Fibroblast of skin of left quadriceps (primary cell): Measurements from ENCODE around the gene AOPEP.

Experiments used
- DNase-seq, 2 experiments: peaks; one replicate each; pipeline ENCODE4 v3.0.0-alpha.2; 2013; ENCODE audit warnings: low read depth in 2 of 2

AOPEP gene

DNA sequence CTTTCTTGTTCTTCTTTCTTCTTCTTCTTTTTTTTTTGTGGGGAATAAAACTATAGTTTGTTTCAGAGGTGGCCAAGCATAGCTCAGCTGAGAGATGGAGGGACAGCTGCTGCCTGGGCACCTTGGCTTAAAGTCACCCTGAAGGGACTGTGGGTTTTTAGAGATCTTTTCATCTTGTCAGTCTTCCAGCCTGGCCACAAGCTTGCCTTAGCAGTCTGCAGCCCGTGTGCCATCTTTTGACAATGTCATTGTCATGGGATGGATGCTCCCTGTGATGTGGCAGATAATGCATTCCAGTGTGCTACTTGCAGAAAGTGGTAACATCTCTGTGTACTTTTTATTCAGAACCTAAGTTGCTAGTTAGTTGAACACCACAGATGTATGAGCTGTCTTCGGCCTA, 310.2 kb downstream of the AOPEP start:
- DNase-seq = no peak

DNA sequence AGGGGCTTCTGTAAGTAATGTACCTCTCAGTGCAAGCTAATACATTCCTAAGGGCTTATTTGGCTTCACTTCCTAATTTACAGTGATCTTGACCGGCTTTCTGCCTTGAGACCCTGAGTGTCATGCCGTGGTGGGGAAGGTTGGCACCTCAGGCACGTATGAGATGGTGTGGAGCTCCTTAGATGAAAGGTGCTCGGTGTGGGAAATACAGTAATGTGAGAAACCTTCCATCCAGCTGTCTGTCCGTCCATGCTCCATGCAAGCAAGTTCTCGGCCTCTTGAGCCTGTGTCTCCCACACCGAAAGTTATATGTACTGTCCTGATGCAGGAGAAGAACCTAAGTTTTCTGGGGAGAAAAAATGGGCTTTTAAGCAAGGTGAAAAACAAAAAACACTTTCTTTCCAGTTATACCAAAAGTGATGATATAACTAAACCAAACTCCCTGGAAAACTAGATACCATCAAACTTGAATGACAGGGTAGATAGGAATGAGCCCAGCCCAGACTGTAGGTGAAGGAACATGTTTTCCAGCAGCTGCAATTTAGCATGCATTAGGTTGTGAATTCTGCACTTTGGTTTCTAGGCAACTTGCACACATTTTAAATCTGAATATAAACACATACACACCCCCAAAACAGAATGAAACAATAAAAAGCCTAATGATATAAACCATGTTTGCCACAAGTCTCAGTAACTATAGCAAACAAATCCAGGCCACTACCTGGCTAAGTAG, 311.5 kb downstream of the AOPEP start:
- no peak for DNase-seq

DNA sequence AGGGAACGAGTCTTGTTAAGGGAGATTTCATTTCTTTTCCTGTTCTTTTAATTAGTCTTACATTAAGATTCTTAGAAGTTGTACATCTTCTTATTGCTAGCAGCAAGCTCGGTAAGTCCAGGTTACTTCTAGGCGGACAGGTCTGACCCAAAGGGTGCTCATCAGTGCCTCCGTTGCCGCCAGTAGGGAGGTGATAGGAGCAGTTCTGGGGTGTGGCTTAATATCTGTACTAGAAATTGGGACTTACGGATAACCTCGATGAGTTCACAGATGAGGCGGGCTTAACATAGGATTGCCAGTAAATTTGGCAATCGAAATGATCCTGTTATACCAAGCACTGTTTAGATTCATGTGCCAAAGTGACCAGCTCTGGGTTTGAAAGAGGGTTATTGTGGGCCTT, 312.2 kb downstream of the AOPEP start:
- no peak for DNase-seq

DNA sequence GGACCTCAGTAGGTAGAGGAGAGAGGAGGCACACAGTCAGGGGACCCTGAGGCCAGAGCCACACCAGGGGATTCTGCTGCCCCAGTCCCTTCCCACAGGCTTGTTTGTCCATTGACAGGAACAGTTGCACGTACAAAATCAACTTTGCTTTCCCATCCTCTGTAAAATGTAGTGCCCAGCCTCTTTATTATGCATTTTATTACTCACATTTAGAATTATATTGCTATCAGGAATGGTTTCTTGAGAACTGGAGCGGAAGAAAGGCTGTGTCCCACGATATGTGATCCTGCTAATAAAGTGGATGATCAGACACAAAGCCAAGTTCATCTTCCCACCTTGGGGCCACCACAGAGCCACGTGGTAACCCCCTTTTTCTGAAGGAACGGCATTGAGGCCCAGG, 313.6 kb downstream of the AOPEP start:
- no peak for DNase-seq

DNA sequence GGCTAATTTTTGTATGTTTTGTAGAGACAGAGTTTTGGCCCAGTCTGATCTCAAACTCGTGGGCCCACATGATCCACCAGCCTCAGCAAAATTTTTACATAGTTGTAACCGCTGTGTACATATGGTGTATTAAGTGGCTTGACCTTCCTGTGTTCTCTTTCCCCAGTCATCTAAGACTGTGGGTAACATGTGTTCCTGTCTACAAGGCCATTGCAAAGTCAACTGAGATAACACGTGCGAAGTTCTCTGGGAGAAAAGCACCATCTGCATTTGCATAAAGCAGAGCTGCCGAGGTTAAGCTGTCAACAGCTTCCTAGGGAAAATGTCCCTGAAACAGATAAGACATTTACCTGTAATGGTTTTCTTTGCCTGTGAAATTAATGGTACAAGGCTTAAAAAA, 317.3 kb downstream of the AOPEP start:
- no peak for DNase-seq

DNA sequence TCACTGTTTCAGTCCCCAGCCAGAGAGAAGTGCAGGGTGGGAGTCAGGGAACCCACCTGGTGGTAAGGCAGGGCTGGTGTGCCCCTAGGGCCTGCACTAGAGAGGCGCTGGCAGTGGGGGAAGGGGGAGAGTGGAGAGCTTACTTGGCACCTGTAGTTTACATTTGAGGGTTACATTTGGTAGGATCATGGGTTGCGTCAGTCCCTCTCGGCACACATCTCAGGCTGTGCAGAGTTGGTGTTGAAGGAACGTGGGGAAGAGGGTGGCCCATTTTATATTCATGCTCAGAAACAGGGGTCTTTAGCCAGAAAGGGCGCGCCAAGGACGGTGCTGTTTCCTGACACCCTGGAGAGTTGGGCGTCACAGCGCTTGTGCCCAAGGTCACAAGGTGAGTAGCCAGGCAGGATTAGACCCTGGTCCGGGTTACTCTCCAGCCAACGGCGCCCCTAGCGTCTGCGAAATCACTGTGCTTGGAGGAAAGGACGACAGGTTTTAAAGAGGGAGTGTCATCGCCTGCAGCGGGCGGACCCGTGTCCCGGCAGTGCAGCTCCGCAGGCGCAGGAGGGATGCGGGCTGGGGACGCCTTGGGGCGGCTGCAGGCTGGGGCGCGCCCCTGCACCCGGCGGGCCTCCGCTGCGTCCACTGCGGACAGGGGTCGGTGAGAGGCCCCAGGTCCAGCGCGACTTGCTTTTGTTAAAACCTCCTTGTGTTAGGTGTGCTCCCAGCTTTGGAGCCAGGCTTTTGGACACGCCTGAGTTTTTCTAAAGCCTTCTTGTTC, 318.4 kb downstream of the AOPEP start:
- DNase-seq = no peak

DNA sequence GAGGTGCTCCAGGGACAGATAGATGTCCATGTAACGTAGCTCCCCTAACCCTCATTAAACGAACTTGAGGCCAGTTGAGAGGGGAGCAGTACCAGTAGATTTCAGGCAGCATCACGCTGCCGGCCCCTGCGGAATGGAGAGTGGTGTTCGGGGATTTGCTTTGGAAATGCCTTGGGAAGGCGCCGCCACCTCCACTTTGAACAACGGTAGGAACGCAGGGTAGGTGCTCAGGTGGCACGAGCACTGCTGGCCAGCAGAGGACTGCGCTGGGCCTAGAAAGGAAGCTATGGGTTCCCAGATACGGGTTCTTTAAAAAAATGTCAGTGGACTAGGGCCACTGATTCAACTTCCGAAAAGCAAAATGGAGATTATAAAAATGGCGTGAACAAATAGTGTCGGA, 319.3 kb downstream of the AOPEP start:
- DNase-seq = no peak

DNA sequence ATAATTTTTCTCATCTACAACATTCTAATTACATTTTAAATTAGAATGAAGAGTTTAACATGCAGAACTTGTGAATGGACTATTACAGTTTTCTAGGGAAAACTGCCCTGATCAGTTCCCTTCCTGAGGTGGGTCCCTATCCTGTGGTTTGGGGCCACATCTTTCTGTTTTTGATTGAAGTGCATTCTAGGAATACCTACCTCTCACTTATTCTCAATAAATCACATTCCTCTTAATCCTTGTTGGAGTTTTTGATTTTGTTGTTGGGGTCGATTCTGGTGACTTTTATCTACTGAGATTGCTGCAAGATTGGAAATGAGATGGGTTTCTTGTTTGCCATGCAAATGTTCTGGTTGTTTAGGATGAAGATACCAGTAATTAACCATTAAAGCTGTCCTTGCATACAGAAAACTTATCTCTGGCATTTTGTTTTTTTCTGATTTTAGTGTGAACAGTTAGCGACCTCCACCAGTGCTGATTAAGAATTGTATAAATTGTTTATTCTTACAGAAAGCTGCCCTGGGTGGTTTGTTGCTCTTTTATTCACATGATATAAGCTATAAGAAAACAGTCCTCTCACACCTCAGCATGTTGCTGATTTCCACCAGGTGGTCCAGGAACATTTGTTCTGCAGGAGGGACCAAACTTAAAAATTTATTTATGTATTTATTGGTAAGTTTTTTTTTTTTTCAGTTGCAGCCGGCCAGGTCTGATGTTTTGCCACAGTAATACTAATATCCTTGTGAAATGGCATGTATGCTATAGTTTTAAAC, 321.1 kb downstream of the AOPEP start:
- DNase-seq = no peak

DNA sequence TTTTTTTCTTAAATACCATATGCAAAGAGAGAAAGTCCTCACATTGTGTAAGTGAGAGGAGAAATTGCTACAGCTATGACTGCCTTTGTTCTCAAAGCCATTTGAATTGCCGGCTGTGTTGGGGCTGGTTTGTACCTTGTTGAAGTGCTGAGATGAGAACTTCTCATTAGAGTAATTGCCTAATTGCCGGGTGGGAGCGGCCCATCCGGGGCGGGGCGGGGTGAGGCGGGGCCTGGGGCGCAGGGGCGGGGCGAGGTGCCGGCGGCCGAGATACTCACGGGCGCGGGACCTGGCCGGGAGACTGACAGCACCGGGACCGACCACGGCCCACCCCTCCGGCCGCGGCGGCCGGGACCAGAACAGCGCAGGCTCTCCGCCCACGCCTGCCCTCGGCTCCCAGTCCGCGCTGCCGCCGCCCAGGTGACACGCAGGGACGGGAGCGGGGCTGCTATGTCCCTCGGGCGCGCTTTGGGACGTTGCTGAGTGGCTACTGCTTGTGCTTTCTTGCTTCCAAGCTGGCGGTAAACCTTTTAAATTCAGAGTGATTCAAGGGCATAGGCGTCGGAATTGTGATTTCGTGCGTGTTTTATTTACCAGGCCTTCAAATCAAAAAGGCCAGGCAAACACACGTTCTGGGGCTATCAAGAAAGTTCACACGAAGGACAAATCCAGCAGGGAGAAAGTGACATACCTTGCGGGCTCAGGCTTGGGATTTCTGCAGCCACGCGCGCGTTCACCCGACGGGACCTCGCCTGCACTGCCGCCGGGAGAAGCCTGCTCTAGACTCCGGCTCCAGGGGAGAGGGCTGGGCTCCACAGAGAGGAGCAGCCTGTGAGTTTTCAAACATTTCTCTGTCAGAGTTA, 322.0 kb downstream of the AOPEP start:
- no peak for DNase-seq

DNA sequence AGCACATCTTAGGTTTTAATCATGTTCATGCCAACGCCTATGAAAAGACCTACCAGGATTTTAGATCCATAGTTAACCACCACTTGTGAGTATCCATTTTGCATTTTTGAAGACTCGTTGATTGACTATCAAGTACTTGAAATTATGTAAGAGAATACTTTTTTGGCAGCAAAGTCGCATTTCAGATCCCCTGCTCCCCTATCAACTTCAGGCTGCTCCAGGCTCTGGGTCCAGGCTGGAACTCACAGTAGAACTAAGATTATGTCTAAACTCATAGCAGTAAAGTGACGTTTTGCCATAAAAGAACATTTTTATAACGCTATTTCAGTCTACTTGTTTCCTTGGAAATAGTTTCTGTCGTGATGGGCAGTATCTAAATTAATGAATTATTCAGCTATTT, 323.3 kb downstream of the AOPEP start:
- no peak for DNase-seq

DNA sequence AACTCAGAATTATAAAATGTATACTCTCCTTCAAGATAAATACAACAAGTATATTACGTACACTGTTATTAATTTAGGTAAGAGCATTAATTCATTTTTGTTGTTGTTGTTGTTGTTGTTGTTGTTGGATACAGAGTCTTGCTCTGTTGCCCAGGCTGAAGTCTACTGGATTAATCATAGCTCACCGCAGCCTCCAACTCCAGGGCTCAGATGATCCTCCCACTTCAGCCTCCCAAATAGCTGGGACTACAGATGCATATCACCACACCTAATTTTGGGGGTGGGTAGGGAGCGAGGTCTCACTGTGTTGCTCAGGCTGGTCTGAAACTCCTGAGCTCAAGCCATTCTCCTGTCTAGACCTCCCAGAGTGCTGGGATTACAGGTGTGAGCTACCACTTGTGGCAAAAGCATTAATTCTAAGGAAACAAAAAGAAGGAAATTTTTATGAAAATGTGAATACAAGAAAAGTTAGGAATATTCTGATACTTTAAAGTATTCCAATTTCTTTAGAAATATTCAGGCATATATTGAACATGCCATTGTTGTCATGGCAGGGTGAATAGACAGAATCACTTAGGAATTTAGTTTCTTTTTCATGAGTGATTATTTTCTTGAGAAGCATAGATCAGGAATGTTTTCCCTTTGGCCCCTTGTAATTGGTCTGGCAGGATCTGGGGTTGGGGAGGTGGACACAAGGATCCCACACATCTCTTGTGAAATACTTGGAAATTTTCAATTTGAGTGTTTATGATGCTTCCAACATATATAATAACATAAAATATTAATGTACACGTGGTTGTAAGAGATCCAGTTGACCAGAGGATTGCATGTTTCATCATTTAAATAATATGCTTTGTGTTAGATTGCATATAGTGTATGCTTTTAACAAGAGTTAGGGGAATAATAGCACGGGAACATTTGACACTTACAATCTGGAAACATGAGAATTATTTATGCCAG, 327.4 kb downstream of the AOPEP start:
- DNase-seq = no peak

DNA sequence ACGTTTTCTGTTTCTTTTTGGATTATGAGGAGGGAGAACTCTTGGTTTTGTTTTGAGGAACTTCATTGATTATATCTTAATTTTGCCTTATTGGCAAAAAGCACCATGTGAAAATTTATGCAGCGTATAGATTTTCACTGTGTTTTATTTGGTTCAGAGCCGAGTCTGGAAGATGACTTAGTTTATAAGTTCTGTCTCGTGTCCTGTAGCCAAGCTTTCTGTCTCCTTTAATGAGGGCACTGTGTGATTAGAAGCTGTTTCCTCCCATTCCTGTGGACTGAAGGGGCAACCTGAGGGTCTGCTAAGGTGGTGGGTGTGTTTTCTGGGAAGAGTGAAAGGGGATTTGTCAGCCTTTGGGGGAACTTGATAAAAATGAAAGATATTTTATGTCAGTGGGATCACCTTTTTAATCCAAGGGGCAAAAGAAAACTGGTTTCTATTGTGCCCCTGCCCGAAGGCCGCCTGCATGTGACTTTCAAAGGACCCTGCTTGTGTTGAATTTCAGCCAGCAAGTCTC, 328.9 kb downstream of the AOPEP start:
- no peak for DNase-seq

DNA sequence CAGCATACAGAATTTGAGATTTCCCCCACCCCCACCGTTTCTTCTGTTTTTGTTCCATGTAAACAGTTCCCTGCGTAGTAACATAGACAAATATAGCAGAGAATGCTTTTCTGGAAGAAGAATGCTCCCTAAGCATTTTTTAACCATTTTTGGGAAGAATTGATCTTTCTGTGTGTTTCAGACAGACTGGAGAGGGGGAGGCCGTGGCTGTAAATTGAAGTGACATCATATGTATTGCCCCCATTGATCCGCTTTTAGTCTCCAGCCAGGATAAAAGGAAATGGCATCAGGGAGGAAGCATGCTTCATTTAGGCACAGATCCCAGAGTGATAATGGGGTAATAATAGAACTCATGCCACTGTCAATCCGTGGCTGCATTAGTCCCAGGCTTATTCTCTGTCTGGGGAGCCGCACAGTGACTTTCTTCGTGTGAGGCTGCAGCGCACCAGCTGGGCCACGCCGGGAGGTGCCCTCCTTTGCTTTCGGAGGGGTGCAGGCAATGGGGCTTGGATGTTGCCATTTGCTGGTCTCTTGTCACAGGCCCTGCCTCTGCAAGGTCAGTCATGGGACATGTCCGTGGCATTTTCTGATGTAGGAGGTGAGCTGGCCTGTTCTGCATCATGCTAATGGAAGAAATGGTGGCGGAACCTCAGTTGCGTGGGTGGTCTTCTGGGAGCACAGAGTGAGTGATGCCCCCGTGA, 329.5 kb downstream of the AOPEP start:
- peak; percentile 75 to 77 for DNase-seq

DNA sequence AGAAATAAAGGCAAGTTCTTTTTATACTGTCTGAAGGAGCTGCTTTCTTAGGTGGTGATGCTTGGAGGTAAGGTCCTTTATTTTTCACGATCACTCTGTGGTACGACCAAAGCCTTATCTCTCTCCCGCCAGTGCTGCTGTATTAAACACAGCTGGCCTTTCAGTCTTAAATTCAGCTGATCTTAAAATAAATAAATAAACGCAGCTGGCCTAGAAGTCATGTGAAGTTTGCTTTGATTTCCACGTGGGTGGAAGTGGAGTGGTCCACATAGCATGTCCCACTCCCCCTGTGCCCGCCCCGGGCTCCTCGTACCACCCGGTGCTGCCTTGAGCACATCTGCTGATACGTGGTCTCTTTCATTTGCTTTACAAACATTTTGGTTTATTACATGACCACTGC, 330.6 kb downstream of the AOPEP start:
- DNase-seq = no peak

DNA sequence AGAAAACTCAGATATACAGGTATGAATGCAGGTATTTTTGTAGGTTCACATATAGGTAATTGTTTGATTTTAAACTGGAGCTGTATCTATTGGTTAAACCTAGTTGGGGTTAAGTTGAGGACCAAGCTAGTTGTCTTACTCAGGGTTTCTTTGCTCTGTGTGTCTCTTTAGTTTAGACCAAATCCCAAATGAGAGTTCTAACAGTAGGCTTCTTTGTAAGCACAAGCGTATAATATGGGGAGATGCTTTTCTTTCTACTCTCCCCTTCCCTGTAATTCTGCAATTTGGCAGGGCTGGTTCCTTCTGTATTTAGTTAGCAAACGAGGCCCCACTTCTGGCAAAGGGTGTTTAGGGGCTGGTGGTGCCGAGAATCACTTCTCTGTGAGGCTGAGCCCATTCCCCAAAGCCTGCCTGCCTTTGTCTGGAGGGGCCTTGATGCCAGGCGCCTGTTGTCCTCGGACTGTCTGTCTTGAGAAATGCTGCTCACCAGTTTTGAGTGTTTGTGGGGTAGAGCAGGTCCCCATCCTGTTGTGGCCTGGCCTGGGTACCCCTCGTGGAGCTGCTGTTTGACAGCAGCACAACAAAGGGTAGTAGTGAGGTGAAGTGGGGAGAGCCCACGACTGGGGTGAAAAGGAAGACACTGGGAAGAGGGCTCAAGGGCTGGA, 331.8 kb downstream of the AOPEP start:
- DNase-seq = no peak

DNA sequence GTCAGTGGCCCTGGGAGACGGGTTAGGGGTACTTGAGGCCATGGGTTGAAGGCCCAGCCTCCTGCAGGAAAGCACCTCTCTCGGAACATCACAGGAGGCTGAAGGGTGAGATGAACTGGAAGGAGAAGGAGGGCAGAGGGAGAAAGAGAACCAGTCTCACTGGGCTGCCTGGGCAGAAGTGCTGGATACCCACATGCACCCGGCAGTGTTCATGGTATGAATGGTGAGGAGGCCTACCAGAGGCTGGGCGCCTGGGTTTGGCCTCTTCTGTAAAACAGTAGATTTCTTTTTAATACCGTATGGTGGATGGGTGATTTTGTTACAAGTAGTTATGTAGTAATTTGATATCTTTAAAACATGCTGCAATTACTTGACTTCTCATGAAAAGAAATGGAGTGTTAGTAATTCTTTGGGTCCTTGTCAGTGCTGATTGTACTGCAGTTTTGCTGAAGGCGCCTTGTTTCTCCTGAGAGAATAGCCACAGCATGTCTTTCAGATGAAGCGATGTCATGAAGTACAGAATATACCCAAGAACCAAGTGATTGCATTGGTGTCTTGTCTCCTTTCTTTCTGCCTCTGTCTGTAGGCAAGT, 332.4 kb downstream of the AOPEP start:
- no peak for DNase-seq

DNA sequence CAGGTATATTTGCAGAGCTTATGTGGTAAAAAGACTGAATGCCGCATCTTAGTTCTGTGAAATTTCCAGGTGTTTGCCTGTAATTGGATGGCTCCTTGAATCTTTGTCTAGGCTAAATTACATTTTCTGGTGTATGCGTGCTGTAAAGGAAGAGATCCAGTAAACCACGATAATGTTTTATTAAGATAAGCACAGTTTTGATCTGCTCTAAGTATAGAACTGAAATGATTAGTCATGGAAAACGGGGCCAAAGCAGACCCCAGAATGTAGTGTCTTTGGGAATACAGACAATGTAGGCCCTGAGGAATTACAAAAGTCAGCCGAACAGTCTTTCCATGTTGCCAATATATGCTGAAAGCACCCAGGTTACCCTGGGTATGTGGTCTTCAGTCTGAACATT, 333.7 kb downstream of the AOPEP start:
- DNase-seq = no peak

DNA sequence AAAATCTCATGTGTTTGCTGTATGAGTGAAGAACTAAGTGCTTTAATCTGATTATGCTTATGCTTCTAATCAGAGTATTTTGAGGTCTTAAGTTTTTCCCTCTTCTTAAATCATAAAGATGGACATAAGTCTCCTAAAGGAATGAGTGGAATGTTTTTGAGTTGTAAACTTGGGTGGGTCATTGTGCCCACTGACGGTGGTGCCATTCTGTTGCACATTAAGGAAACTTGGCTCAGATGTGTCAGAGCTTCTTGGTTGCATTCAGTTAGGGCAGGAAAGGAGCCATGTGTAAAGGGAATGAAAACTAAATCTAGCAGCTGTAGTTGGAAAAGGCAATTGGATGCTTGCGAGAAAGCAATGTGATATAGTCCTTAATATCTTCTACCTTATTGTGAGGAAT, 334.4 kb downstream of the AOPEP start:
- DNase-seq = no peak
